Panc1 (cell line): ENCODE measurements around the gene PLIN5.

Source experiments
- CTCF ChIP-seq: fragments of 450-650 bp; IDR thresholded peaks from 2 replicates; pipeline ENCODE4 v1.5.1; 2017; ENCODE audit warnings: mild to moderate bottlenecking
- TCF7L2 ChIP-seq: IDR thresholded peaks from 2 replicates; pipeline ENCODE4 v1.6.1; 2011; ENCODE audit warnings: mild to moderate bottlenecking, low read depth, low read length, inconsistent platforms

GRCh38 chr19:4504891-4505569, 30.0 kb downstream of the PLIN5 start:
- TF ChIP-seq CTCF (no peak), TCF7L2 (no peak)
